Keratinocyte (primary cell): ENCODE measurements around the gene SMCO2.

Source experiments
- CTCF ChIP-seq, 3 experiments: IDR thresholded peaks in 1 of 3; conservative IDR thresholded peaks in 1 of 3; optimal IDR thresholded peaks in 1 of 3; 2 replicates in 2 of 3; 3 replicates in 1 of 3; pipeline versions ENCODE3 to v1.5.1; 2011; ENCODE audit warnings: low read length in 3 of 3, mild to moderate bottlenecking in 3 of 3, moderate library complexity in 2 of 3, control low read depth in 1 of 3, inconsistent platforms in 1 of 3; ENCODE audit not compliant: insufficient read depth in 2 of 3; ENCODE audit errors: extremely low read depth in 1 of 3
- EZH2 ChIP-seq: IDR thresholded peaks from one replicate; pipeline ENCODE4 v1.6.1; 2012; ENCODE audit warnings: inconsistent platforms, mild to moderate bottlenecking, low read length, moderate library complexity

- no peak for TF ChIP-seq CTCF (optimal IDR thresholded peaks at IDR 0.05 in 1 of 3, IDR thresholded peaks at IDR 0.05 in 1 of 3, conservative IDR thresholded peaks at IDR 0.05 in 1 of 3; ENCODE audit: extremely low read depth in 1 of 3, insufficient read depth in 2 of 3, low read length in 3 of 3)
- no peak for TF ChIP-seq EZH2
Measured at GRCh38 chr12:27506645-27507189, 60.2 kb downstream of the SMCO2 start.
